K562 (cell line): ENCODE data around the gene TMEM225B.

ENCODE experiments used
- MAX ChIP-seq: sonication (generic); formaldehyde crosslinking; IDR thresholded peaks from 2 replicates; pipeline ENCODE4 v1.9.0; 2022; ENCODE audit warnings: mild to moderate bottlenecking, missing genetic modification reagents
- RFX1 ChIP-seq: fragments of 450-650 bp; IDR thresholded peaks from 2 replicates; pipeline ENCODE4 v1.6.1; 2016; ENCODE audit warnings: mild to moderate bottlenecking, moderate library complexity
- SREBF1 ChIP-seq: fragments of 150-350 bp; IDR thresholded peaks from 2 replicates; pipeline ENCODE4 v1.6.1; 2014; ENCODE audit warnings: antibody characterized with exemption, low read depth, low read length, borderline replicate concordance

GRCh38 chr7:99571768-99572167 lies 26.3 kb upstream of the TMEM225B start:
- TF ChIP-seq RFX1 (no peak), MAX (no peak), SREBF1 (no peak)
